MCF 10A (cell line): ENCODE data around the gene TMEM51. TPM values are rescaled to one million over a fixed set of nuclear protein-coding genes. Genes with fewer than 3 reads are reported as not detected.

Experiments used
- BruUV-seq: library from RNA; stranded (reverse); fragments of 400-500 nt; replicated peaks from 2 replicates; lab custom pipeline; 2021; lab: Mats Ljungman, UMichigan
- CTCF ChIA-PET: fragments of 300-600 bp; sonication (Branson Sonifier 250); formaldehyde crosslinking; extraction: SDS; loops from one replicate; lab custom pipeline; 2021; ENCODE audit warnings: antibody characterized with exemption, inconsistent platforms; lab: Yijun Ruan, JAX
- POLR2A ChIA-PET: fragments of 300-600, 350-650 bp; sonication (Branson Sonifier 250); formaldehyde crosslinking; extraction: SDS; loops from one replicate; lab custom pipeline; 2020; ENCODE audit warnings: antibody characterized with exemption, inconsistent platforms; lab: Yijun Ruan, JAX
- DNase-seq: peaks from one replicate; pipeline ENCODE4 v3.0.0-alpha.2; 2018; ENCODE audit not compliant: unreplicated experiment
- H3K27ac Mint-ChIP-seq: one replicate; pipeline ENCODE4 v1.8.0; 2022; ENCODE audit warnings: mild to moderate bottlenecking, low read depth, mixed read lengths; ENCODE audit not compliant: unreplicated experiment
- H3K27me3 Mint-ChIP-seq: one replicate; pipeline ENCODE4 v1.8.0; 2022; ENCODE audit warnings: mixed read lengths; ENCODE audit not compliant: insufficient read depth, unreplicated experiment
- H3K36me3 Mint-ChIP-seq: one replicate; pipeline ENCODE4 v1.8.0; 2022; ENCODE audit warnings: mild to moderate bottlenecking, moderate library complexity, mixed read lengths; ENCODE audit not compliant: insufficient read depth, unreplicated experiment
- H3K4me1 Mint-ChIP-seq: one replicate; pipeline ENCODE4 v1.8.0; 2022; ENCODE audit warnings: mixed read lengths; ENCODE audit not compliant: insufficient read depth, unreplicated experiment
- H3K4me3 Mint-ChIP-seq: one replicate; pipeline ENCODE4 v1.8.0; 2022; ENCODE audit warnings: mild to moderate bottlenecking, moderate library complexity, mixed read lengths; ENCODE audit not compliant: unreplicated experiment
- H3K9me3 Mint-ChIP-seq: one replicate; pipeline ENCODE4 v1.8.0; 2022; ENCODE audit warnings: mixed read lengths; ENCODE audit not compliant: unreplicated experiment
- CTCF ChIP-seq: fragments of 200-600 bp; IDR thresholded peaks from one replicate; pipeline ENCODE4 v1.8.0; 2022; ENCODE audit warnings: antibody characterized with exemption, mild to moderate bottlenecking; ENCODE audit not compliant: unreplicated experiment
- intact Hi-C: fragments of 100-400 bp; cut with micrococcal nuclease; formaldehyde crosslinking; loops from 2 replicates; pipeline ENCODE4 v1.14.1; 2022
- total RNA-seq: library from RNA; stranded (reverse); gene quantifications from 2 replicates; pipeline ENCODE4 v1.2.3, GENCODE V29; 2022

Gene TMEM51
- total RNA-seq, 1 experiment from 2014 or later = 6.4 TPM

GRCh38 chr1:15226388-15227255 lies 73.1 kb downstream of the TMEM51 start:
- ChIA-PET POLR2A (no interaction called here), CTCF (interaction anchor here (0.9 kb wide), 1 partner anchor 79 kb away, joined by 3 read pairs; no protein-coding TSS in a partner anchor)
- Mint-ChIP-seq H3K9me3 (no peaks in the 10 kb centered on the region), H3K27ac (no peak overlapping the region), H3K4me3 (no peak overlapping the region), H3K4me1 (no peaks in the 10 kb centered on the region), H3K36me3 (no peaks in the 10 kb centered on the region), H3K27me3 (no peaks in the 10 kb centered on the region)
- DNase-seq = no peak
- intact Hi-C loops = no loop called here
- TF ChIP-seq CTCF = no peak
- no TSS peak for BruUV-seq

- no peaks in the 10 kb centered on the region for H3K4me1 Mint-ChIP-seq
- no peaks in the 10 kb centered on the region for H3K36me3 Mint-ChIP-seq
- H3K9me3 Mint-ChIP-seq = no peaks in the 10 kb centered on the region
- no peaks in the 10 kb centered on the region for H3K27me3 Mint-ChIP-seq
- no peak for TF ChIP-seq CTCF
- no peak overlapping the region for H3K27ac Mint-ChIP-seq
- BruUV-seq = no TSS peak
- DNase-seq = no peak
- no peak overlapping the region for H3K4me3 Mint-ChIP-seq
- POLR2A ChIA-PET = no interaction called here
- intact Hi-C loops = no loop called here
- CTCF ChIA-PET = interaction anchor here (0.6 kb wide), 1 partner anchor 425 kb away, joined by 3 read pairs; no protein-coding TSS in a partner anchor
Measured at GRCh38 chr1:15229707-15230131, 76.2 kb downstream of the TMEM51 start.

GRCh38 chr1:15231714-15232201 lies 78.2 kb downstream of the TMEM51 start:
- H3K4me1 Mint-ChIP-seq = no peaks in the 10 kb centered on the region
- no peaks in the 10 kb centered on the region for H3K27me3 Mint-ChIP-seq
- intact Hi-C loops = no loop called here
- no TSS peak for BruUV-seq
- no peak overlapping the region for H3K4me3 Mint-ChIP-seq
- CTCF ChIA-PET = interaction anchor here (0.8 kb wide), 1 partner anchor 159 kb away, joined by 3 read pairs; no protein-coding TSS in a partner anchor
- H3K36me3 Mint-ChIP-seq = no peaks in the 10 kb centered on the region
- H3K9me3 Mint-ChIP-seq = no peaks in the 10 kb centered on the region
- no peak for DNase-seq
- TF ChIP-seq CTCF = no peak
- POLR2A ChIA-PET = no interaction called here
- H3K27ac Mint-ChIP-seq = no peak overlapping the region

GRCh38 chr1:15233689-15234088 lies 80.1 kb downstream of the TMEM51 start:
- Mint-ChIP-seq H3K36me3 (no peaks in the 10 kb centered on the region), H3K27ac (no peak overlapping the region), H3K9me3 (no peaks in the 10 kb centered on the region), H3K4me1 (no peaks in the 10 kb centered on the region), H3K27me3 (no peaks in the 10 kb centered on the region), H3K4me3 (no peak overlapping the region)
- CTCF ChIA-PET = interaction anchor here (1.9 kb wide), 1 partner anchor 38 kb away, joined by 4 read pairs; no protein-coding TSS in a partner anchor
- POLR2A ChIA-PET = no interaction called here
- intact Hi-C loops = no loop called here
- DNase-seq = no peak
- BruUV-seq = no TSS peak
- no peak for TF ChIP-seq CTCF
